Measurements from ENCODE around the gene TTC33.
"Not testable (repeated sequence)": the region's sequence is repeated elsewhere in the genome, so short reads cannot be mapped to it uniquely, and the experiment has no call there.

TTC33 gene, protein sequence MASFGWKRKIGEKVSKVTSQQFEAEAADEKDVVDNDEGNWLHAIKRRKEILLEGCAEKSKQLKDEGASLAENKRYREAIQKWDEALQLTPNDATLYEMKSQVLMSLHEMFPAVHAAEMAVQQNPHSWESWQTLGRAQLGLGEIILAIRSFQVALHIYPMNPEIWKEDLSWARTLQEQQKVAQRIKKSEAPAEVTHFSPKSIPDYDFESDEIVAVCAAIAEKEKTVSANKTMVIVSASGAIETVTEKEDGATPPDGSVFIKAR

DNA sequence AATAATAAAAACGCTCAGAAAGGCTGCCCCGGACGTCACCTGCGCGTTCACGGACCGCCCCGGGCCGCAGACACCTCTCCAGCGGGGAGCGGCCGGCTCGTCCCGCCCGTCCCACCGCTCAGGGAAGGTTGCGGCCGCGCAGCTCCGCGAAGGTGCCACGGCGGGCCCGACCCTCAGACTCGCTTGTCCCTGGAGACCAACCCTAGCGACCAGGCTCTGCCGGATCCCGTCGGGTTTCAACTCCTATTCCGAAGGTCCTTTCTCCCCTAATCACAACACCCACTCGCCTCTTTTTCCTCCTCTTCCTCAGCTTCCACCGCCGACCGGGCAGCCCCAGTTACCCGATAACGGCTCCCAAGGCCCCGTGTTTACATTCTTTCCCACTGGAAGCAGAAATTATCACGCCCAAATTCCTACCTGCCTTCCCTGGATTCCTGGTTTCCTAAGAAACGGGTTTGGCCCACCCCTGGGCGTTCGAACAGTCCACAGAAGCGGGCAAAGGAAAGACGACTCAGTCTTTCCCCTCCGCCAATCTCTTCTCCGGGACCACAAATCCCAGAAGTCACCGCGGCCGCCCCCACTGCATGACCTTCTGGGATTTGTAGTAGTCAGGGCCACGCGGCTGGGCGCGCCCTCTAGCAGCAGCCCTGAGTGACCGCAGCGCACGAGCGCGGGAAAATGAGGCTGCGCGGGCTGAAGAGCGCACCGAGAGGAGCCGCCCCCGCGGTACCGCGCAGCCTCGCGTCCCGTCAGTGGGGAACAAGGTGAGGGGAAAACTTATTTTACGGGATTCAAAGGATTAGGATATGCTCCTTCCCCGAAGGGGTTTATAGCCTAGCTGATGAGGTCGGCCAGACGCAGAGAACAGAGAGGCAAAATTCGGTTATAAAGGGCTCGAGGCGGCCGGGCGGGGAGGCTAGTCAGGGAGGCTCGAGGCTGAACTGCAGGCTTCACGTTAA lies at the start of gene TTC33:
Gene TTC33, minus strand, starts transcription at position 555 of the 959 bp plus-strand sequence. CDS start 8,943 bp downstream, outside the sequence.
- ATAC-seq, result peak; percentile 94 to 95

DNA sequence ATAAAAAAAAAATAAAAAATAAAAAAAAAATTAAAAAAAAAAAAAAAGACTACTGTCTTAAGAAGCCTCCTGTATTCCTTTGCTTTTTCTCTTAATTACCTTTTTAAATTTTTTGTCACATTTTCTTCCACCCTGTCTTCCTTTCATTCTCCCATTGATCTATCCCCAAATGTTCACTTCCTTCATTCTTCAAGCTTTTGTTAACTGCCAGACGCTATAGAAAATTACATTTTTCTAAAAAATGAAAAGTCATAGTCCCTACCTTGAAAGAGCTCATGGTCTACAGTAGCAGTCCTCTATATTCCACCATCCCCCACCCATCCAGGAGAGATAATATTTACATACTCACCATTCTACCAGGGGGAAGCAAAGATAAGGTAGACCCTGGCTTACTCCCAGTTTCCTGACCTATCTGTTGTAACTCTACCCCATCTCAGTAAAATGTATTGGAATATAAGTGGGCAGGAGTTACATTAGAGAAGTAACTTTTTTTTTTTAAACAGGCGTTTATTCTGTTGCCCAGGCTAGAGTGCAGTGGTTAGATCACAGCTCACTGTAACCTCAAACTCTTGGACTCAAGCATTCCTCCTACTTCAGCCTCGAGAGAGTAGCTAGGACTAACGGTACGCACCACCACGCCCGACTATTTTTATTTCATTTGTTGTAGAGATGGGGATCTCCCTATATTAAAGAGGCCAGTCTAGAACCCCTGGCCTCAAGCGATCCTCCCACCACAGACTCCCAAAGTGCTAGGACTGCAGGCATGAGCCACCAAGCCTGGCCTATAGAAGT lies 46.2 kb upstream of the TTC33 start:
- no peak for ATAC-seq

DNA sequence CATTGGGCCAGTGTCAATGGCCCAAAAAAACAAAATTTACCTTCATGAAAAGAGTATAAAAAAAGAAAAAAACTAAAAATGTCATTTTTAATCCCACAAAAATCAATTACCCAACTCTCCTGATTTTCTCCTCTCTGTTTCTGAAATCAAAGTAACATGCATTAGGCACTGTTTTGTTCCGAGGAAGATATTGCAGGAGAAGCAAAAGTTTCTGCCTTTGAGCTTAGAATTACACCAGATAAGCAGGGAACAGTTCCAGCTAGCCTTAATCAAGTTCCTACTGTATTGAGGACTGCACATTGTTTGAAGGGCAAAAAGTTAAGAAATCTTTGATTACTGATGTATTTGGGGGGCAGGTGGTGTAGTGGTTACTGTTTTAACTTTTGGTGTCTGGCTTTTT lies 43.5 kb upstream of the TTC33 start:
- no peak for ATAC-seq

DNA sequence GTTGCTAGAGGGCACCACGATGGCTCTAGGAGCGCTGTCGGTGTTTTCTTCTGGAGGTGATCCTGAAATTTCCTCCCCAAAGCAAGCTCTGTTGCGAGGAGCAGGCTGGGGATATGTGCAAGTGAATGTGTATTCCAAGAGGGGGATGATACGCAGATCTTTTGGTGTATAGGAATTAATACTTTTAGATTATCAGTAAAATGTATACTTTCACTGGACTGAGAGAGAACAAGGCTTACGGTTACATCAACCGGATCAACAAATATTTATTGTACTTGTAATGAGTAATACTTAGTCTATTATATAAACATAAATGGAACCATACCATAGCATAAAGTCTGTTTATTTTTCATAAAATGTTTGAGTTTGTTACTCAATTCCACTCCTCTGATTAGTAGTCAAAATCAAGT lies 43.0 kb upstream of the TTC33 start:
- no peak for ATAC-seq

DNA sequence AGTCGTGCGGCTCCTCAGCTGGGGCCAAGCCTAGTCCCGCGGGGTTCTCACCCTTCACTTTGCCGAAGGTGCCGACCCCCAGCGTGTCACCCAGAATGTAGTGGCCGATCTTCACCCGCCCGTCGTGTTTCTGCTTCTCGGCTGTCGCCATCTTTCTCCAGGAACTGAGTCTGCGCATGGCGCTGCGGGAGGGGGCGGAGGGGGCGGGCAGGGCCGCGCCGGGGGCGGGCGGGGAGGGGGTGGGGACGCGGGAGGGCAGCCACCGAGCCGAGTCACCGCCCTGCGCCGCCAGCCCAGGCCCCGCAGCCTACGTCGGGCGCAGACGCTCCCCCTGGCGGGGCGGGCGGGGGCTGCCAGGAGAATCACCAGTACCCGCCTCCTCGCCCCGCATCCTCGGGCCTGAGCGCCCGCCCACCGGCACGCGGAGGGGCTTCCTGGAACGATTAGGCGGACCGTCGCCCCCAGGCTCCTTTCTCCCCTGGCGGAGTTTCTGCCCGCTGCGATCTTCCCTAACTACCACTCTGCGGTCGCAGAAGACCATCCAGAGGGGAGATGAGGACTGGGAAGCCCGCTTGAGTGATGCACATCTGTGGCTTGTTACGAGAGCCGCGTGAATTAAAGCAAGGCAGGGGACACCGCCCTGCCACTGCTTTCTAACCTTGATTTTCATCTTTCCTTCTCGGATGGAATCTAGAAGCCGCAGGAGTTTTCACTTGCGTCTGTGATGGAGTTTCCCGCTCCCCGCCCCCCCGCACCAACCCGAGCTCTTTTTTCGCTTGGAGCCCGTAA lies 42.4 kb upstream of the TTC33 start, which contains the start of gene PRKAA1:
Gene PRKAA1, minus strand, starts transcription at position 363 of the 789 bp plus-strand sequence. Its CDS starts 185 bp downstream, at position 178.
- peak; percentile 96 to 97 for ATAC-seq

DNA sequence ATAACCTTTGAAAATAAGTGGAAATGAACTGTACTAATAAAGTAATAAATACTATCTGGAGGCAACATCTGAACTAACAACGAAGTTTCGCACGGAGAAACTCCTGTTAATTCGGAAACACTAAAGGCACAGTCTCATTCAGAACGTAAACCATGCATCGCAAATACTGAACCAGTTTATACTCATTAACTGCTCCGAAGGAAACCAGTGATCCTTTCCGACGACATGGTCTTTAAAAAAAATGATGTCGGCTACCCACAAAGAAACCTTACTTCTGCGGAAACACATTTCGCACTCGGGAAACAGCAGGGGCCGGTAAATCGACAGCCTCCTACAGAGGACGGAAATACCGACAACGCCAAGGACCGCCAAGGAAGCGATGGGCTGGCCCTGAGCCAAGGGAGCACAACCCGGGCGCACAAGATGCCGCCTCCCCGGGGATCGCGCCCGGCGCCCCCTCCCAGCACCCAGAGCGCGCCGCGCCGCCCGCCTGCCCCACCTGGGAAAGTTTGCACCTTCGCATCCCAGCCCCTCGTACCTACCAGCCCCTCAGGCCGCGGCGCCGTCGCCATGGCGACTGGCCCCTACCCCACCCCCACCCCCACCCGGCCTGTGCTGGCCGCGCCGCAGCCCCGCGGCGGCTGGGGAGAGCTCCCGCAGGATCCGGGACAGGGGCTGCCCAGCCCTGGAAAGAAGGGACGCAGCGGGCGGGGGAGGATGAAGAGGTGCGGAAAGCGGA lies 41.7 kb upstream of the TTC33 start:
- ATAC-seq, result peak; percentile 32 to 42

DNA sequence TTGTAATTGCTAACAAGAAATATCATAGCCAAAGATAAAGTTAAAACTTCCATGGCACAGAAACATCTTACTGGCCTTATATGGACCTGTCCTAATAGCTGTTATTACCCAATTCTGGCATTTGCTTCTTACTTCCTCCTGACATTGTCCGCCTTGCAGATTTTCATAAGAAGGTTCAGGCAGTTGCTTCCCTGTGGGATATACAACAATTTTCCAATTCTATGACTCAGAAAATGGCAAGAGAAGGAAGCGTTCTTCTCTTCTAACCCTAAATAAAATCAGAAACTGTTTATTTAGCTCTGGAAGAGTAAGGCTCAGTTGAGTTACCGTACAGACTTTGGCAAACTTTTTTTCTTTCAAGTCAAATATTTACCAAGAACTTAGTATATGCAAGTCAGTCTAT lies 40.7 kb upstream of the TTC33 start:
- no peak for ATAC-seq

DNA sequence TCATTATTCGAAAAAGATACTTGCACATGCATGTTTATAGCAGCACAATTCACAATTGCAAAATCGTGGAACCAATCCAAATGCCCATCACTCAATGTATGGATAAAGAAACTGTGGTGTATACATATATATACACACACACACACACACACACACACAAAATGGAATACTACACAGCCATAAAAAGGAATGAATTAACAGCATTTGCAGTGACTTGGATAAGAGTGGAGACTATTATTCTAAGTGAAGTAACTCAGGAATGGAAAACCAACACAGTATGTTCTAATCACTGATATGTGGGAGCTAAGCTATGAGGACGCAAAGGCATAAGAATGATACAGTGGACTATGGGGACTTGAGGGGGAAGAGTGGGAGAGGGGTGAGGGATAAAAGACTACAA lies 39.1 kb upstream of the TTC33 start:
- not testable (repeated sequence) for ATAC-seq

DNA sequence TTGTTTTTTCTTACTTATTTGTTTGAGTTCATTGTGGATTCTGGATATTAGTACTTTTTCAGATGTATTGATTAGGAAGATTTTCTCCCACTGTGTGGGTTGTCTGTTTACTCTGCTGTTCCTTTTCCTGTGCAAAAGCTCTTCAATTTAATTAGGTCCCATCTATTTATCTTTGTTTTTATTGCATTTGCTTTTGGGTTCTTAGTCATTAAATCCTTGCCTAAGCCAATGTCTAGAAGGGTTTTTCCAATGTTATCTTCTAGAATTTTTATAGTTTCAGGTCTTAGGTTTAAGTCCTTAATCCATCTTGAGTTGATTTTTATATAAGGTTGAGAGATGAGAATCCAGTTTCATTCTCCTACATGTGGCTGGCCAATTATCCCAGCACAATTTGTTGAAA lies 38.6 kb upstream of the TTC33 start:
- not testable (repeated sequence) for ATAC-seq

DNA sequence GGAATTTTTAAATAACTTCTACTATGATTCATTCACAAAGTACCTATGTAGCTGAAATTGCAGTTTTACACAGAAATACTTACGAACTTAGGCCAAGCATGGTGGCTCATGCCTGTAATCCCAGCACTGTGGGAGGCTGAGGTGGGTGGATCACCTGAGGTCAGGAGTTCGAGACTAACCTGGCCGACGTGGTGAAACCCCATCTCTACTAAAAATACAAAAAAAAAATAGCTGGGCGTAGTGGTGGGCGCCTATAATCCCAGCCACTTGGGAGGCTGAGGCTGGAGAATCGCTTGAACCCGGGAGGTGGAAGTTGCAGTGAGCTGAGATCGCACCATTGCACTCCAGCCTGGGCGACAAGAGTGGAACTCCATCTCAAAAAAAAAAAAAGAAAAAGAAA lies 36.9 kb upstream of the TTC33 start:
- not testable (repeated sequence) for ATAC-seq

DNA sequence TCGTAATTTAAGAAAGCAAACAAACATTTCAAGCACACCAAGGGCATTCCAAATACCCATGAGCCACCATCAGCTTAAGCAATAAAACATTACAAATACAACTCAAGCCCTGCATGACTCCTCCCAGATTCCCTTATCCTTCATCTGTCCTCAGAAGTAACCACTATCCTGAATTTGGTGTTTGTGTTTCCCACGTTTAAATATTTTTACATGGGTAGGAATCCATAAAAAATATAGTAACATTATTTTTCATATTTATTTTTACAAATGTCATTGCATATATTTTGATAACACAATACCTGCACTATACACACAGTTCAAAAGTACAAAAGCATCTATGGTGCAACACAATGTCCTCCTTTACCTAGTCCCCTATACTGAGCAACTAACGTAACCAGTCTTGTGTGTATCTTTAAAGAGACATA lies 36.0 kb upstream of the TTC33 start:
- ATAC-seq, result no peak

DNA sequence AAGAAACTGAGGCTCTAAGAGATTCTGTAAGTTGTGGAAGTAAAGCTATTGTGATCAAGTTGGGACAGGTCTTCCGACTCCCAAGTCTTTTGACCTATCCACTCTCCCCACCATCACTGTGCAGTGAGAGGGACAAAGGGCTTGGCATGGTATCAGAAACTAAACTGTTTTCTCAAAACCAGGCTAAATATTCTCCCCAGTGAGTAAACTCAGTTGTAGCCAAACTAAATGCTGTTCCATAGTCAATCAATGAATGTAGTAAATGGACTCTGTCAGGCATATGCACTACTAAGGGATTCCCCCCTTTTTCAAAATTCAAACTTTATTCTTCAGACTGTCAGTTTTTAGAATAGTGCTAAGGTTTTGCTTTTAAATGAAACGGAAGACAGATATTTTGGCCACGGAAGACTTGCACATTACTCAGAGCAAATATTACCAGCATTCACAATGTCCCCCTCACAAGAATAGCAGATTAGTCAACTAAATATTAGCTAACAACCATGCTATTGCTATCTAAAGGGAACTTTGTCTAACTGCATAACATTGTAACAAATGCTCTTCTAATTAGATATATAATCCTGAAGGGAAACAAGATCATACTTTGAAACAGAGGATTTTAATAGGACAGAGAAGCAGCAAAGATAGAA lies 35.3 kb upstream of the TTC33 start:
- no peak for ATAC-seq

DNA sequence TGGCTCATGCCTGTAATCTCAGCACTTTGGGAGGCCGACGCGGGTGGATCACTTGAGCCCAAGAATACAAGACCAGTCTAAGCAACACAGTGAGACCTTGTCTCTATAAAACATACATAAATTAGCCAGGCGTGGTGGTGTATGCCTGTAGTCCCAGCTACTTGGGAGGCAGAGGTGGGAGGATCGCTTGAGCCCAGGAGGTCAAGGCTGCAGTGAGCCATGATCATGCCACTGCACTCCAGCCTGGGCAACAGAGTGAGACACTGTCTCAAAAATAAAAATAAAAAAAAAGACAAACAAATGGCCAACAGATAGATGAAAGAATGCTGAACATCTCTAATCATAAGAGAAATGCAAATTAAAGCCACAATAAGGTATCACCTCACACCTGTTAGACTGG lies 33.2 kb upstream of the TTC33 start:
- ATAC-seq, result not testable (repeated sequence)

DNA sequence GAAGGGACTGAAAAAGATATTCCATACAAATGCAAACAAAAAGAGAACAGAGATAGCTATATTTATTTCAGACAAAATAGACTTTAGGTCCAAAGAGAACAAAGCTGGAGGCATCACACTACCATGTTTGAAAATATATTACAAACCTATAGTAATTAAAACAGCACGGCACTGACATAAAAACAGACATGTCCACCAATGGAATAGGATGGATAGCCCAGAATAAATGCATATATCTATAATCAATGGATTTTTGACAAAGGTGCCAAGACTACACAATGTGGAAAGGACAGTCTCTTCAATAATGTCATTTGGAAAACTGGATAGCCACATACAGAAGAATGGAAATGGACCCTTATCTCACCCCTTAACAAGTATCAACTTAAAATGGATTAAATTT lies 32.2 kb upstream of the TTC33 start:
- ATAC-seq, result no peak

DNA sequence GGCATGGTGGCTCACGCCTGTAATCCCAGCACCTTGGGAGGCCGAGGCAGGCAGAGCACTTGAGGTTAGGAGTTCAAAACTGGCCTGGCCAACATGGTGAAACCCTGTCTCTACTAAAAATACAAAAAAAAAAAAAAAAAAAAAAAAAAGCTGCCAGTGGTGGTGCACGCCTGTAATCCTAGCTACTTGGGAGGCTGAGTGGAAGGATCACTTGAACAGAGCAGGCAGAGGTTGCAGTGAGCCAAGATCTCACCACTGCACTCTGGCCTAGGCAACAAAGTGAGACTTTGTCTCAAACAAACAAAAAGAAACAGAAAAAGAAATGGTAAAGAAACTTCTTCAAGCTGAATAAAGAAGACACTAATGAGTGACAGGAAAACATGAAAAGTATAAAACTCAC lies 30.9 kb upstream of the TTC33 start:
- ATAC-seq, result not testable (repeated sequence)

DNA sequence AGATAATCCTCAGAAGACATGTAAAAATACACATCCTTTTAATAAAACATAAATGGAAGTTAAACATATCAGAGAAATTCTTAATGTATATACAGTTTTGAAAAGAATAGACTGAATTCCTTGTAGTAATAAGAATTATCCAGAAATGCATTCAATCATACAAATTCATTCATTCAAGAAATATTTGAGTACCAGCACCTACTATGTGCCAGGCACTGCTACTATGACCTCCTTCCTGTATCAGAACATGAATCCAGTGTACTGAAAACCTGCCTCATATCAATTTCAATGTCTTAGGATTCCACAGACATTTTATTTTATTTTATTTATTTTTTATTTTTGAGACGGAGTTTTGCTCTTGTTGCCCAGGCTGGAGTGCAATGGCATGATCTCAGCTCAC lies 29.2 kb upstream of the TTC33 start:
- ATAC-seq, result no peak

DNA sequence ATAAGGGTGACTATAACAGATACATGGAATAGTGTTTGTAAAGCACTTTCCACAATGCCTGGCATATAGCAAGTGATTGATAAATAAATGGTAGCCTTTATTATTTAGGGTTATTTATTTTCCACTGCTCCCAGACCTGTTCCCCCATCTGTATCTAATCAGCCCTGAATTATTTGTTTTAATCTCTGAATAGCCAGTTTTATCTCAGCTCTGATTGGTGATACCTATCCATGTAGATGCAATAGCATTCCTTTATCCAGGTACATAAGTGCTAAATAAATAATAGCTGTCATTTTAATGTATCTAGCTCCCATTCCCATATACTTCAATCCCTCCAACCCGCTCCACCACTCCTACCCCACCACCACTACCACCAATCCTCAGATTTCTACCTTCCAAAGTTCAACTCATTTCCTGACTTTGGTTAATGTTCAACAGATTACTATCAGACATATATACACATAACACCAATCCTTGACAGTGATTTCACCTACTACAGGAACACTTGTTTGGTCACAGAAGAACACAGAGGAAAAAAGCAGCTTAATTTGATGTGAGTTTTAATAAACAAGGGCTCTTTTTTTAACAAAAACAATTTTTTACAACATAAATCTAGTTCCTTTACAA lies 28.4 kb upstream of the TTC33 start:
- no peak for ATAC-seq

DNA sequence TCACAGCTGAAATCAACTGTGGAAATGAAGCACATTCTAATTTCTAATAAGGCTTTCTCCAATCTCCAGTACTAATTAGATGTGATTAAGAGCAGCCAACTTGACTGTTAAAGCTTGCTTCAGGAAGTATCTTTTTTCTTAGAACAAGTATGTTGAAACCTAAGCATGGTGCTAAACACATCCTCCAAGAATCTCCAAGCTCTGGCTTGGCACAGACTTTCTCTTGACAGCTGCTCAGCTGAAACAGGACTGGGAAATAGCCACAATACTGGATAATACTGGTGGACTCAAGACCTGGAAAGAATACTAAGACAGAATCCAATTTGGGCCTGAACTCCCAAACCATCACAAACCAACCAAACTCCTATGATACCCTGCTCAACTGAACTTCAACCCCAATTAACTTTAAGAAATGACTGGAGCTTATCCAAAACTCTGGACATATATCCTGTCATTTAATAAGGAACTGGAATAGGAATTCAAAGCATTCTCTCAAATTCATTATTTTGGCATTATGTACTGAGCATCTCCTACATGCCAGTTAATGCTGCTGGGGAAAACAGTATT lies 26.2 kb upstream of the TTC33 start:
- no peak for ATAC-seq

DNA sequence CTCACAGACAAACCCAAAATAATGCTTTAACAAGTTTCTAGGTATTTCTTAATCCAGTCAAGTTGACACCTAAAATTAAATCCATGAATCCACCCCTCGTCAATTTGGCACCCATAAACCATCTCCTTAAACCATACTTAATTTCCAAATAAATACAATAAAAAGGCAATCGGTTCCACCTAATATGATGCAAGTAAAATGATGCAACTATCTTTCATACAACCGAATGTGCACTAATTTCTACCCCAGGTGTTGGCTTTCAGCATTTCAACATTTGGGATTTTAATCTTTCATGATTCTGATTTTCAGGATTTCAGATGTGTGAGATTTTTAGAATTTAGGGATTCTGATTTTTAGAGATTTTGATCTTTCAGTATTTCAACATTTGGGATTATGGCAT lies 25.1 kb upstream of the TTC33 start:
- ATAC-seq, result no peak

DNA sequence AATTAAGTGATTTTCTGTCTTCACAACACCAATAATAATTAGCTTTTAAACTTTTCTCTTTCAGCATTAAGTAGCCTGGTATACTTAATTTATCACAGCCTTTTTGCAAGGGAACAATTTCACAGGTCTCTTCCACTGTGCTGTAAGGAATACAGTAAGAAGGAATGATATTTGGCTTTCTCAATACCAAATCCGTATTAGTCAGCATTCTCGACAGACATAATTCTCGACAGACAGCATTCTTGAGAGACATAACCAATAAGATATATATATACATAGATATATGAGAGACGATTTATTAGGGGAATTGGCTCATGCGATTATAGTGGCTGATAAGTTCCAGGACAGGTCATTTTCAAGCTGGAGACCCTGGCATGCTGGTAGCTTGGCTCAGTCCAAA lies 24.4 kb upstream of the TTC33 start:
- no peak for ATAC-seq

All from activated CD4-positive, CD25-positive, alpha-beta regulatory T cell treated with anti-CD3 and anti-CD28 coated beads, Interleukin-2, amount 50 U/mL, for 24 hours (primary cell).